Thyroid gland (tissue), 4 donors: Measurements from ENCODE around the gene PDGFB. TPM values are rescaled to one million over a fixed set of nuclear protein-coding genes. Genes with fewer than 3 reads are reported as not detected.
A peak's percentile ranks its signal among the peaks of the same experiment; 100 is the strongest.

Source experiments
- DNase-seq, 2 donors: peaks; one replicate each; pipeline ENCODE4 v3.0.0-alpha.2; 2019
- H3K27ac ChIP-seq, 3 donors: fragments of 200-600 bp; sonication (generic); 1 replicate in 2 of 3; 2 replicates in 1 of 3; pipeline ENCODE4 v1.5.1; 2016 to 2019; ENCODE audit warnings: mild to moderate bottlenecking in 1 of 3, moderate library complexity in 1 of 3
- H3K27me3 ChIP-seq: fragments of 200-600 bp; sonication (generic); one replicate; pipeline ENCODE4 v1.5.1; 2019
- H3K36me3 ChIP-seq, 2 donors: fragments of 200-600 bp; sonication (generic); one replicate each; pipeline ENCODE4 v1.5.1; 2016 to 2019
- H3K4me1 ChIP-seq, 2 donors: fragments of 200-600 bp; sonication (generic); one replicate each; pipeline ENCODE4 v1.5.1; 2017 to 2019
- H3K4me3 ChIP-seq, 3 donors: fragments of 200-600 bp; sonication (generic); replicated peaks in 1 of 3; 1 replicate in 2 of 3; 2 replicates in 1 of 3; pipeline ENCODE4 v1.5.1; 2016; ENCODE audit warnings: mild to moderate bottlenecking in 1 of 3
- H3K9me3 ChIP-seq: fragments of 200-600 bp; sonication (generic); one replicate; pipeline ENCODE4 v1.5.1; 2017
- CTCF ChIP-seq, 6 experiments: fragments of 200-600 bp in 3 of 6; fragments of 450-650 bp in 3 of 6; sonication (generic) in 3 of 6; IDR thresholded peaks; one replicate each; pipeline ENCODE4 v1.5.1; 2016 to 2019; ENCODE audit warnings: antibody characterized with exemption in 6 of 6, mild to moderate bottlenecking in 2 of 6, inconsistent platforms in 1 of 6, moderate library complexity in 1 of 6
- POLR2A ChIP-seq, 2 donors: fragments of 450-650 bp; IDR thresholded peaks; one replicate each; pipeline ENCODE4 v1.6.1; 2017; ENCODE audit warnings: antibody characterized with exemption in 2 of 2, mild to moderate bottlenecking in 2 of 2, moderate library complexity in 1 of 2
- WGBS, 2 donors: methylation state at CpG; one replicate each; pipeline ENCODE4 v1.1.5; 2017; 5-methylcytosine and 5-hydroxymethylcytosine counted together
- intact Hi-C: fragments of 100-400 bp; cut with DNase I; formaldehyde crosslinking; loops from one replicate; pipeline ENCODE4 v1.15.1; 2023
- total RNA-seq, 4 donors: library from RNA; depleted of rRNA; stranded (reverse); fragments of >200 nt; gene quantifications; one replicate each; pipeline ENCODE4 v1.2.3, GENCODE V29; 2016

Gene PDGFB
- total RNA-seq, 4 donors from 2014 or later, result 3.6 to 10.5 (median 3.9) TPM

DNA sequence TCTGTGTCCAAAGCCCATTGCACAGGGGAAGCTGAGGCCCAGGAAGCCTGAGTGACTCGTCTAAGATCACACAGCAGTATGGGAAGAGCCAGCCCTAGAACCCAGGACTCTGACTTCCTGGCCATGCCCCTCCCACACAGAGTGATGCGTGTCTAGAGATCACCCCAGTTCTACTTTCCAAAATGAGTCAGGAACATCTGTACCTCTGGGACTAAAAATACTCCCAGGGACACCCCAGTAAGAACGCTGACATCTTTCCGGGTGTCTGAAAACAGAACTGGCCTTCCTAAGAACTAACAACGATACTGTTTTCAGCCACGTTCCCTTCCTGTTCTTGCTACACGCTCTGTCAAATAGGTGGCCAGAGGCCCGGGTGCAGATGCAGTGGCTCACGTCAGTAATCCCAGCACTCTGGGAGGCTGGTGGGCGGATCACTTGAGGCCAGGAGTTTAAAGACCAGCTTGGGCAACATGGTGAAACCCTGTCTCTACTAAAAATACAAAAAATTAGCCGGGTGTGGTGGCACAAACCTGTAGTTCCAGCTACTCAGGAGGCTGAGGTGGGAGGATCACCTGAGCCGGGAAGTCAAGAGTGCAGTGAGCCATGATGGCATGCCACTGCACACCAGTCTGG lies 21.7 kb upstream of the PDGFB start:
- H3K4me1 ChIP-seq, result no peaks in the 10 kb centered on the region
- no peaks in the 10 kb centered on the region for H3K36me3 ChIP-seq
- peak overlapping the region in 1 of 3 donors; percentile 14 for H3K27ac ChIP-seq
- no peak overlapping the region for H3K4me3 ChIP-seq
- H3K27me3 ChIP-seq, result no peaks in the 10 kb centered on the region
- DNase-seq, result no peak
- no peak for TF ChIP-seq CTCF (IDR thresholded peaks at IDR 0.05)
- TF ChIP-seq POLR2A (IDR thresholded peaks at IDR 0.05), result no peak
- WGBS, 2 donors, result 79 to 87% methylated on average over 12 of the region's 12 CpGs
- intact Hi-C loops, result no loop called here
- no peaks in the 10 kb centered on the region for H3K9me3 ChIP-seq

GRCh38 chr22:39265143-39265886 lies 20.5 kb upstream of the PDGFB start:
- H3K4me1 ChIP-seq, result no peaks in the 10 kb centered on the region
- intact Hi-C loops, result no loop called here
- H3K27me3 ChIP-seq, result no peaks in the 10 kb centered on the region
- WGBS, 2 donors, result 84 to 93% methylated on average over 17 to 23 of the region's 23 CpGs
- no peak overlapping the region for H3K4me3 ChIP-seq
- H3K36me3 ChIP-seq, result no peaks in the 10 kb centered on the region
- H3K27ac ChIP-seq, result no peak overlapping the region
- DNase-seq, result no peak
- no peaks in the 10 kb centered on the region for H3K9me3 ChIP-seq
- no peak for TF ChIP-seq POLR2A (IDR thresholded peaks at IDR 0.05)
- no peak for TF ChIP-seq CTCF (IDR thresholded peaks at IDR 0.05)

GRCh38 chr22:39264349-39265038 lies 19.7 kb upstream of the PDGFB start:
- Histone ChIP-seq H3K36me3 (no peaks in the 10 kb centered on the region), H3K27me3 (no peaks in the 10 kb centered on the region), H3K27ac (no peak overlapping the region), H3K4me1 (peaks cover 0 to 4% of the 10 kb centered on the region in 2 donors), H3K4me3 (no peak overlapping the region), H3K9me3 (no peaks in the 10 kb centered on the region)
- WGBS, 2 donors, result 81 to 88% methylated on average over 13 of the region's 13 CpGs
- intact Hi-C loops, result no loop called here
- peak in 1 of 2 donors; percentile 21 for DNase-seq
- TF ChIP-seq CTCF (IDR thresholded peaks at IDR 0.05) (no peak), POLR2A (IDR thresholded peaks at IDR 0.05) (no peak)

GRCh38 chr22:39263626-39264348 lies 19.0 kb upstream of the PDGFB start:
- 85 to 93% methylated on average over 10 of the region's 10 CpGs for WGBS, 2 donors
- Histone ChIP-seq H3K4me1 (peaks cover 0 to 4% of the 10 kb centered on the region in 2 donors), H3K27ac (no peak overlapping the region), H3K4me3 (no peak overlapping the region), H3K9me3 (no peaks in the 10 kb centered on the region), H3K36me3 (no peaks in the 10 kb centered on the region), H3K27me3 (no peaks in the 10 kb centered on the region)
- no peak for TF ChIP-seq CTCF (IDR thresholded peaks at IDR 0.05)
- no peak for TF ChIP-seq POLR2A (IDR thresholded peaks at IDR 0.05)
- intact Hi-C loops, result no loop called here
- no peak for DNase-seq
